ENCODE measurements around the gene MAF.

Gene MAF

GRCh38 chr16:79621027-79621426, 20.5 kb upstream of the MAF start:
- ChIA-PET POLR2A (no interaction called here), CTCF (interaction anchor here (1.5 to 1.6 kb wide), 2 partner anchors 15 to 19 kb away, joined by 4 to 7 read pairs; partner anchors contain the start of gene MAF)
- TF ChIP-seq CTCF (IDR thresholded peaks at IDR 0.05; ENCODE audit: control extremely low read depth, extremely low read depth, low read depth, missing control alignments), result no peak
- no peak for DNase-seq (ENCODE audit: extremely low spot score)

- CTCF ChIA-PET, result no interaction called here
- POLR2A ChIA-PET, result no interaction called here
- TF ChIP-seq CTCF (IDR thresholded peaks at IDR 0.05; ENCODE audit: control extremely low read depth, extremely low read depth, low read depth, missing control alignments), result no peak
- no peak for DNase-seq (ENCODE audit: extremely low spot score)
Observed at GRCh38 chr16:79618692-79619050, 18.1 kb upstream of the MAF start.

GRCh38 chr16:79618041-79618691, 17.6 kb upstream of the MAF start:
- CTCF ChIA-PET, result no interaction called here
- no peak for TF ChIP-seq CTCF (IDR thresholded peaks at IDR 0.05; ENCODE audit: control extremely low read depth, extremely low read depth, low read depth, missing control alignments)
- POLR2A ChIA-PET, result no interaction called here
- DNase-seq (ENCODE audit: extremely low spot score), result no peak

GRCh38 chr16:79613009-79613408, 12.5 kb upstream of the MAF start:
- ChIA-PET POLR2A (no interaction called here), CTCF (interaction anchor here (1.0 kb wide), 1 partner anchor 11 kb away, joined by 3 read pairs; no protein-coding TSS in a partner anchor)
- no peak for DNase-seq (ENCODE audit: extremely low spot score)
- TF ChIP-seq CTCF (IDR thresholded peaks at IDR 0.05; ENCODE audit: control extremely low read depth, extremely low read depth, low read depth, missing control alignments), result no peak

- no peak for DNase-seq (ENCODE audit: extremely low spot score)
- no peak for TF ChIP-seq CTCF (IDR thresholded peaks at IDR 0.05; ENCODE audit: control extremely low read depth, extremely low read depth, low read depth, missing control alignments)
- ChIA-PET CTCF (no interaction called here), POLR2A (no interaction called here)
Observed at GRCh38 chr16:79612207-79612606, 11.7 kb upstream of the MAF start.

GRCh38 chr16:79610771-79611170, 10.2 kb upstream of the MAF start:
- no peak for DNase-seq (ENCODE audit: extremely low spot score)
- ChIA-PET POLR2A (no interaction called here), CTCF (interaction anchor here (0.7 kb wide), 1 partner anchor 9 kb away, joined by 3 read pairs; no protein-coding TSS in a partner anchor)
- TF ChIP-seq CTCF (IDR thresholded peaks at IDR 0.05; ENCODE audit: control extremely low read depth, extremely low read depth, low read depth, missing control alignments), result no peak
